Loucy (cell line): ENCODE data around the gene SND1.

Experiments
- H2AFZ ChIP-seq: fragments of 200-600 bp; sonication (generic); 2 replicates; pipeline ENCODE4 v1.6.0; 2016; ENCODE audit warnings: antibody characterized with exemption, mild to moderate bottlenecking, low read length, moderate library complexity
- H3F3A ChIP-seq: fragments of 200-600 bp; 2 replicates; pipeline ENCODE4 v1.6.0; 2016; ENCODE audit warnings: antibody characterized with exemption, low read depth, mild to moderate bottlenecking
- H3K27me3 ChIP-seq: fragments of 200-600 bp; sonication (generic); 2 replicates; pipeline ENCODE4 v1.6.1; 2014; ENCODE audit warnings: low read length, mild to moderate bottlenecking; ENCODE audit not compliant: insufficient read depth, poor library complexity, severe bottlenecking
- H3K36me3 ChIP-seq: fragments of 200-600 bp; sonication (generic); 2 replicates; pipeline ENCODE4 v1.6.1; 2016; ENCODE audit warnings: low read length; ENCODE audit not compliant: insufficient read depth
- H3K4me1 ChIP-seq: fragments of 200-600 bp; sonication (generic); 2 replicates; pipeline ENCODE4 v1.5.1; 2014; ENCODE audit warnings: low read length, mild to moderate bottlenecking; ENCODE audit not compliant: insufficient read depth, poor library complexity, severe bottlenecking
- H3K4me2 ChIP-seq: fragments of 200-600 bp; sonication (generic); 2 replicates; pipeline ENCODE4 v1.6.0; 2014; ENCODE audit warnings: antibody characterized with exemption, low read length, low read depth, mild to moderate bottlenecking; ENCODE audit not compliant: poor library complexity, severe bottlenecking
- H3K4me3 ChIP-seq: fragments of 200-600 bp; sonication (generic); 2 replicates; pipeline ENCODE4 v1.5.1; 2014; ENCODE audit warnings: low read length, mild to moderate bottlenecking, mixed read lengths; ENCODE audit not compliant: poor library complexity, severe bottlenecking
- H3K79me2 ChIP-seq: fragments of 200-600 bp; sonication (generic); 2 replicates; pipeline ENCODE4 v1.6.1; 2014; ENCODE audit warnings: low read length; ENCODE audit not compliant: insufficient read depth
- H3K9ac ChIP-seq: fragments of 200-600 bp; sonication (generic); 2 replicates; pipeline ENCODE4 v1.6.0; 2014; ENCODE audit warnings: mild to moderate bottlenecking, low read depth, low read length, moderate library complexity; ENCODE audit not compliant: poor library complexity, severe bottlenecking
- H3K9me2 ChIP-seq: fragments of 200-600 bp; sonication (generic); replicated peaks from 2 replicates; pipeline ENCODE4 v1.6.1; 2016; ENCODE audit warnings: low read depth, low read length, mixed read lengths
- H3K9me3 ChIP-seq: fragments of 200-600 bp; sonication (generic); 2 replicates; pipeline ENCODE4 v1.6.1; 2014; ENCODE audit warnings: mild to moderate bottlenecking, antibody characterized with exemption, low read length, low read depth; ENCODE audit not compliant: insufficient read depth
- H4K20me1 ChIP-seq: fragments of 200-600 bp; sonication (generic); 2 replicates; pipeline ENCODE4 v1.6.0; 2014; ENCODE audit warnings: antibody characterized with exemption, low read length, mild to moderate bottlenecking; ENCODE audit not compliant: insufficient read depth, poor library complexity, severe bottlenecking
- CTCF ChIP-seq: fragments of 200-600 bp; sonication (generic); conservative IDR thresholded peaks from 2 replicates; pipeline ENCODE4 v1.5.1; 2014; ENCODE audit warnings: mild to moderate bottlenecking, antibody characterized with exemption, low read length
- EZH2phosphoT487 ChIP-seq: fragments of 200-600 bp; IDR thresholded peaks from 2 replicates; pipeline ENCODE4 v1.6.1; 2018; ENCODE audit warnings: antibody characterized with exemption, mild to moderate bottlenecking, moderate library complexity, borderline replicate concordance

The SND1 gene

GRCh38 chr7:128115821-128116723 lies 464.1 kb downstream of the SND1 start:
- H3K4me3 ChIP-seq, result no peak overlapping the region
- H4K20me1 ChIP-seq, result no peaks in the 10 kb centered on the region
- no peaks in the 10 kb centered on the region for H3K9me2 ChIP-seq
- H3K36me3 ChIP-seq, result no peaks in the 10 kb centered on the region
- H3K79me2 ChIP-seq, result no peaks in the 10 kb centered on the region
- TF ChIP-seq EZH2phosphoT487, result no peak
- TF ChIP-seq CTCF, result no peak
- H3K4me2 ChIP-seq, result no peak overlapping the region
- H2AFZ ChIP-seq, result no peak overlapping the region
- peaks cover 37% of the 10 kb centered on the region for H3K4me1 ChIP-seq
- no peaks in the 10 kb centered on the region for H3K27me3 ChIP-seq
- no peak overlapping the region for H3K9ac ChIP-seq
- no peaks in the 10 kb centered on the region for H3K9me3 ChIP-seq
- H3F3A ChIP-seq, result no peaks in the 10 kb centered on the region

- H3K9me3 ChIP-seq, result no peaks in the 10 kb centered on the region
- no peaks in the 10 kb centered on the region for H3K36me3 ChIP-seq
- no peaks in the 10 kb centered on the region for H3F3A ChIP-seq
- no peaks in the 10 kb centered on the region for H4K20me1 ChIP-seq
- H2AFZ ChIP-seq, result no peak overlapping the region
- no peak overlapping the region for H3K9ac ChIP-seq
- H3K4me3 ChIP-seq, result no peak overlapping the region
- TF ChIP-seq CTCF, result no peak
- TF ChIP-seq EZH2phosphoT487, result no peak
- no peaks in the 10 kb centered on the region for H3K79me2 ChIP-seq
- H3K4me2 ChIP-seq, result no peak overlapping the region
- H3K4me1 ChIP-seq, result peaks cover 32% of the 10 kb centered on the region
- no peaks in the 10 kb centered on the region for H3K27me3 ChIP-seq
- H3K9me2 ChIP-seq, result no peaks in the 10 kb centered on the region
Observed at GRCh38 chr7:128116740-128117139, 464.7 kb downstream of the SND1 start.

GRCh38 chr7:128117691-128118090 lies 465.7 kb downstream of the SND1 start:
- no peaks in the 10 kb centered on the region for H3K9me3 ChIP-seq
- no peaks in the 10 kb centered on the region for H3F3A ChIP-seq
- H3K4me1 ChIP-seq, result peaks cover 23% of the 10 kb centered on the region
- H3K4me3 ChIP-seq, result no peak overlapping the region
- TF ChIP-seq CTCF (no peak), EZH2phosphoT487 (no peak)
- H3K79me2 ChIP-seq, result no peaks in the 10 kb centered on the region
- no peaks in the 10 kb centered on the region for H3K9me2 ChIP-seq
- no peaks in the 10 kb centered on the region for H3K36me3 ChIP-seq
- H3K9ac ChIP-seq, result no peak overlapping the region
- no peak overlapping the region for H3K4me2 ChIP-seq
- H2AFZ ChIP-seq, result no peak overlapping the region
- no peaks in the 10 kb centered on the region for H3K27me3 ChIP-seq
- H4K20me1 ChIP-seq, result no peaks in the 10 kb centered on the region
